GM12891 (cell line): ENCODE results near the gene GPC3.
"Not testable (repeated sequence)": the region's sequence is repeated elsewhere in the genome, so short reads cannot be mapped to it uniquely, and the experiment has no call there.

Experiments
- DNase-seq: peaks from one replicate; pipeline ENCODE4 v3.0.0; 2011; ENCODE audit warnings: low spot score; ENCODE audit not compliant: insufficient read length
- FAIRE-seq: peaks from 2 replicates; lab custom pipeline; 2011; peaks lifted over from hg19 to GRCh38; lab: Jason Lieb, UNC
- PAX5 ChIP-seq: IDR thresholded peaks from 2 replicates; pipeline ENCODE4 v1.6.1; 2011; ENCODE audit warnings: low read length, moderate library complexity, mild to moderate bottlenecking; ENCODE audit not compliant: insufficient read depth, severe bottlenecking
- POLR2A ChIP-seq: IDR thresholded peaks from 2 replicates; pipeline ENCODE4 v1.6.1; 2011; ENCODE audit warnings: low read depth, low read length, control low read depth
- POLR2AphosphoS5 ChIP-seq: IDR thresholded peaks from 2 replicates; pipeline ENCODE4 v1.6.1; 2011; ENCODE audit warnings: low read depth, low read length, control low read depth
- POU2F2 ChIP-seq: IDR thresholded peaks from 2 replicates; pipeline ENCODE4 v1.6.1; 2011; ENCODE audit warnings: low read depth, mild to moderate bottlenecking, control low read depth, low read length, moderate library complexity
- SPI1 ChIP-seq: IDR thresholded peaks from 2 replicates; pipeline ENCODE4 v1.6.1; 2011; ENCODE audit warnings: low read depth, low read length, control low read depth
- TAF1 ChIP-seq: IDR thresholded peaks from 2 replicates; pipeline ENCODE4 v1.6.1; 2011; ENCODE audit warnings: low read depth, low read length, control low read depth

The GPC3 gene

GRCh38 chrX:133999031-133999705 lies 13.8 kb upstream of the GPC3 start:
- DNase-seq (no peak), FAIRE-seq (no peak)
- no peak for TF ChIP-seq SPI1
- no peak for TF ChIP-seq TAF1
- TF ChIP-seq POLR2A: no peak
- TF ChIP-seq POU2F2: no peak
- TF ChIP-seq POLR2AphosphoS5: no peak
- no peak for TF ChIP-seq PAX5

- TF ChIP-seq SPI1 (no peak), PAX5 (no peak), POLR2A (no peak), TAF1 (no peak), POLR2AphosphoS5 (no peak), POU2F2 (no peak)
- DNase-seq (no peak), FAIRE-seq (no peak)
These were observed 10.4 kb upstream of the GPC3 start for GRCh38 chrX:133995759-133996158.

GRCh38 chrX:133994576-133994975 lies 9.2 kb upstream of the GPC3 start:
- FAIRE-seq: no peak
- TF ChIP-seq POLR2A (no peak), TAF1 (no peak), POU2F2 (no peak)
- no peak for DNase-seq

GRCh38 chrX:133992882-133993281 lies 7.5 kb upstream of the GPC3 start:
- TF ChIP-seq POU2F2 (no peak), POLR2A (no peak), TAF1 (no peak), POLR2AphosphoS5 (no peak), SPI1 (no peak)
- DNase-seq (no peak), FAIRE-seq (no peak)

- no peak for DNase-seq
- FAIRE-seq: no peak
- no peak for TF ChIP-seq POLR2AphosphoS5
- no peak for TF ChIP-seq POLR2A
- no peak for TF ChIP-seq TAF1
- TF ChIP-seq PAX5: no peak
- no peak for TF ChIP-seq POU2F2
- TF ChIP-seq SPI1: no peak
These were observed 6.4 kb upstream of the GPC3 start for GRCh38 chrX:133991814-133992213.

- not testable (repeated sequence) for FAIRE-seq, DNase-seq
These were observed 5.7 kb upstream of the GPC3 start for GRCh38 chrX:133991057-133991456.

GRCh38 chrX:133989993-133990392 lies 4.6 kb upstream of the GPC3 start:
- no peak for DNase-seq
- TF ChIP-seq POLR2A: no peak
- no peak for TF ChIP-seq POLR2AphosphoS5
- TF ChIP-seq PAX5: no peak
- no peak for TF ChIP-seq POU2F2
- TF ChIP-seq TAF1: no peak
- no peak for TF ChIP-seq SPI1
- no peak for FAIRE-seq

GRCh38 chrX:133989490-133989889 lies 4.1 kb upstream of the GPC3 start:
- DNase-seq (no peak), FAIRE-seq (no peak)
- TF ChIP-seq SPI1 (no peak), POLR2AphosphoS5 (no peak), POU2F2 (no peak), POLR2A (no peak)

GRCh38 chrX:133988010-133988409 lies 2.6 kb upstream of the GPC3 start:
- FAIRE-seq: no peak
- no peak for DNase-seq
- TF ChIP-seq POU2F2 (no peak), POLR2AphosphoS5 (no peak), POLR2A (no peak), PAX5 (no peak), TAF1 (no peak), SPI1 (no peak)

- DNase-seq: no peak
- no peak for FAIRE-seq
- TF ChIP-seq POLR2A: no peak
- no peak for TF ChIP-seq POU2F2
- TF ChIP-seq SPI1: no peak
These were observed 1.8 kb upstream of the GPC3 start for GRCh38 chrX:133987188-133987587.
